Vagina (tissue), 2 donors: Measurements from ENCODE around the gene RPH3AL. TPM values are rescaled to one million over a fixed set of nuclear protein-coding genes. Genes with fewer than 3 reads are reported as not detected.

Experiments used
- DNase-seq, 2 donors: peaks; one replicate each; pipeline ENCODE4 v3.0.0-alpha.2; 2017; ENCODE audit errors: extremely low spot score in 2 of 2
- H3K27ac ChIP-seq: fragments of 200-600 bp; sonication (generic); one replicate; pipeline ENCODE4 v1.5.1; 2019
- H3K27me3 ChIP-seq: fragments of 200-600 bp; sonication (generic); one replicate; pipeline ENCODE4 v1.5.1; 2019
- H3K36me3 ChIP-seq, 2 donors: fragments of 200-600 bp; sonication (generic); one replicate each; pipeline ENCODE4 v1.5.1; 2017 to 2019
- H3K4me1 ChIP-seq: fragments of 200-600 bp; sonication (generic); one replicate; pipeline ENCODE4 v1.5.1; 2019
- H3K4me3 ChIP-seq, 2 donors: fragments of 200-600 bp; sonication (generic); 1 replicate in 1 of 2; 2 replicates in 1 of 2; pipeline ENCODE4 v1.5.1; 2016 to 2019
- H3K9me3 ChIP-seq: fragments of 200-600 bp; sonication (generic); one replicate; pipeline ENCODE4 v1.5.1; 2019
- POLR2A ChIP-seq, 2 donors: fragments of 450-650 bp; IDR thresholded peaks; one replicate each; pipeline ENCODE4 v1.6.1; 2017; ENCODE audit warnings: antibody characterized with exemption in 2 of 2, mild to moderate bottlenecking in 2 of 2, moderate library complexity in 2 of 2
- POLR2AphosphoS5 ChIP-seq, 2 donors: sonication (generic); formaldehyde crosslinking; IDR thresholded peaks; one replicate each; pipeline ENCODE4 v1.9.0; 2017; ENCODE audit warnings: antibody characterized with exemption in 2 of 2, mild to moderate bottlenecking in 2 of 2, low read depth in 1 of 2; ENCODE audit not compliant: insufficient read depth in 1 of 2
- intact Hi-C: fragments of 100-400 bp; cut with DNase I; formaldehyde crosslinking; loops from one replicate; pipeline ENCODE4 v1.15.1; 2023
- total RNA-seq: library from RNA; depleted of rRNA; stranded (reverse); fragments of >200 nt; gene quantifications from one replicate; pipeline ENCODE4 v1.2.3, GENCODE V29; 2016
- TF ChIP-seq, protein P1 (sequence below), 3 experiments: fragments of 450-650 bp in 2 of 3; fragments of 200-600 bp in 1 of 3; sonication (generic) in 1 of 3; IDR thresholded peaks; one replicate each; pipeline ENCODE4 v1.5.1; 2017 to 2019; ENCODE audit warnings: antibody characterized with exemption in 3 of 3, mild to moderate bottlenecking in 2 of 3, moderate library complexity in 2 of 3

Gene RPH3AL
- total RNA-seq, 1 donor from 2014 or later: 43.5 TPM

GRCh38 chr17:307295-307691 lies 45.3 kb downstream of the RPH3AL start:
- H3K9me3 ChIP-seq: no peaks in the 10 kb centered on the region
- H3K27ac ChIP-seq: peak overlapping the region; percentile 39
- peaks cover 11% of the 10 kb centered on the region for H3K4me1 ChIP-seq
- H3K27me3 ChIP-seq: no peaks in the 10 kb centered on the region
- no peak overlapping the region for H3K4me3 ChIP-seq
- intact Hi-C loops: no loop called here
- no peaks in the 10 kb centered on the region for H3K36me3 ChIP-seq
- TF ChIP-seq POLR2A (IDR thresholded peaks at IDR 0.05): no peak
- TF ChIP-seq POLR2AphosphoS5 (IDR thresholded peaks at IDR 0.05; ENCODE audit: insufficient read depth in 1 of 2, low read depth in 1 of 2): no peak
- TF ChIP-seq, protein P1, sequence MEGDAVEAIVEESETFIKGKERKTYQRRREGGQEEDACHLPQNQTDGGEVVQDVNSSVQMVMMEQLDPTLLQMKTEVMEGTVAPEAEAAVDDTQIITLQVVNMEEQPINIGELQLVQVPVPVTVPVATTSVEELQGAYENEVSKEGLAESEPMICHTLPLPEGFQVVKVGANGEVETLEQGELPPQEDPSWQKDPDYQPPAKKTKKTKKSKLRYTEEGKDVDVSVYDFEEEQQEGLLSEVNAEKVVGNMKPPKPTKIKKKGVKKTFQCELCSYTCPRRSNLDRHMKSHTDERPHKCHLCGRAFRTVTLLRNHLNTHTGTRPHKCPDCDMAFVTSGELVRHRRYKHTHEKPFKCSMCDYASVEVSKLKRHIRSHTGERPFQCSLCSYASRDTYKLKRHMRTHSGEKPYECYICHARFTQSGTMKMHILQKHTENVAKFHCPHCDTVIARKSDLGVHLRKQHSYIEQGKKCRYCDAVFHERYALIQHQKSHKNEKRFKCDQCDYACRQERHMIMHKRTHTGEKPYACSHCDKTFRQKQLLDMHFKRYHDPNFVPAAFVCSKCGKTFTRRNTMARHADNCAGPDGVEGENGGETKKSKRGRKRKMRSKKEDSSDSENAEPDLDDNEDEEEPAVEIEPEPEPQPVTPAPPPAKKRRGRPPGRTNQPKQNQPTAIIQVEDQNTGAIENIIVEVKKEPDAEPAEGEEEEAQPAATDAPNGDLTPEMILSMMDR (IDR thresholded peaks at IDR 0.05): no peak
- DNase-seq: no peak

- peaks cover 11% of the 10 kb centered on the region for H3K4me1 ChIP-seq
- intact Hi-C loops: no loop called here
- H3K4me3 ChIP-seq: no peak overlapping the region
- H3K27ac ChIP-seq: no peak overlapping the region
- DNase-seq: no peak
- no peak for TF ChIP-seq POLR2A (IDR thresholded peaks at IDR 0.05)
- TF ChIP-seq, protein P1 (IDR thresholded peaks at IDR 0.05): no peak
- TF ChIP-seq POLR2AphosphoS5 (IDR thresholded peaks at IDR 0.05; ENCODE audit: insufficient read depth in 1 of 2, low read depth in 1 of 2): no peak
- no peaks in the 10 kb centered on the region for H3K36me3 ChIP-seq
- H3K27me3 ChIP-seq: no peaks in the 10 kb centered on the region
- no peaks in the 10 kb centered on the region for H3K9me3 ChIP-seq
Measured at GRCh38 chr17:306536-307294, 45.9 kb downstream of the RPH3AL start.

DNA sequence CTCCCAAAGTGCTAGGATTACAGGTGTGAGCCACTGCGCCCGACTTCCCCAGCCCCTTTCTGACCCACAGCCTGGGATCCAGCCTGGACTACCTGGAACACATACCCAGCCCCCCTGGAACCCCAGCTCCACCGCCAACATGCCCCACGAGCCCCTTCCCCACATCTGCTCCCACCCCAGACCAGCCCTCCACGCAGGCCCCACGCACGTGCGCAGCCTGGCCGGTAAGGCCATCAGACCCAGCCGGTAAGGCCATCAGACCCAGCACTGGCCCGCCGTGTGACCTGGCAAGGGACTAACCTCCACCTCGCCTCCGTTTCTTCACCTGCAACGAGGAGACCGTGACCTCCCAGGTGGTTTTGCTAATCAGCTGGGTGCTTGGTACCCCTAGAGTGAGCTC lies 46.5 kb downstream of the RPH3AL start:
- Histone ChIP-seq H3K27ac (no peak overlapping the region), H3K4me1 (peaks cover 11% of the 10 kb centered on the region), H3K9me3 (no peaks in the 10 kb centered on the region), H3K36me3 (no peaks in the 10 kb centered on the region), H3K4me3 (no peak overlapping the region), H3K27me3 (no peaks in the 10 kb centered on the region)
- TF ChIP-seq POLR2A (IDR thresholded peaks at IDR 0.05) (no peak), POLR2AphosphoS5 (IDR thresholded peaks at IDR 0.05; ENCODE audit: insufficient read depth in 1 of 2, low read depth in 1 of 2) (no peak)
- TF ChIP-seq, protein P1 (IDR thresholded peaks at IDR 0.05): no peak
- intact Hi-C loops: no loop called here
- DNase-seq: no peak

- H3K36me3 ChIP-seq: no peaks in the 10 kb centered on the region
- no peak for DNase-seq
- no peak overlapping the region for H3K27ac ChIP-seq
- TF ChIP-seq POLR2A (IDR thresholded peaks at IDR 0.05) (no peak), POLR2AphosphoS5 (IDR thresholded peaks at IDR 0.05; ENCODE audit: insufficient read depth in 1 of 2, low read depth in 1 of 2) (no peak)
- intact Hi-C loops: no loop called here
- H3K9me3 ChIP-seq: no peaks in the 10 kb centered on the region
- peaks cover 11% of the 10 kb centered on the region for H3K4me1 ChIP-seq
- H3K4me3 ChIP-seq: no peak overlapping the region
- no peaks in the 10 kb centered on the region for H3K27me3 ChIP-seq
Measured at GRCh38 chr17:305090-305976, 47.3 kb downstream of the RPH3AL start.

DNA sequence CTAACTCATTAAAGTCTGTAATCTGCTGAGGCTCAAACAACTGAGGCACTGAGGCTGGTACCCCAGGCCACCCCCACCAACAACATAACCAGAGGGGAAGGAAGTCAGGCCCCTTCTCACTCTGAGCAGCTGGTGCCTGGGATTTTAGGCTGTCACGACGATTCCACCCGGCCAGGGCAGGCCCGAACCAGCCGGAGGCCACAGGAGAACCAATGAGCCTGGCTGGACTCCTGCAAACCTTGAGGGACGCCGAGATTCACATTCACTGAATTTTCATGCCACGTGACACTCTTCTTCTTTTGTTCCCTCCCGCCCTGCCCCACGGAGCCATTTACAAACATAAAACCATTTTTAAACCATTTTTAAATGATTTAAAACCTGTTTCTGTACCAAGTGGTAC lies 48.1 kb downstream of the RPH3AL start:
- H3K27me3 ChIP-seq: no peaks in the 10 kb centered on the region
- no peaks in the 10 kb centered on the region for H3K9me3 ChIP-seq
- H3K36me3 ChIP-seq: no peaks in the 10 kb centered on the region
- no peak overlapping the region for H3K4me3 ChIP-seq
- no peak overlapping the region for H3K27ac ChIP-seq
- intact Hi-C loops: no loop called here
- no peak for TF ChIP-seq POLR2A (IDR thresholded peaks at IDR 0.05)
- TF ChIP-seq POLR2AphosphoS5 (IDR thresholded peaks at IDR 0.05; ENCODE audit: insufficient read depth in 1 of 2, low read depth in 1 of 2): no peak
- TF ChIP-seq, protein P1 (IDR thresholded peaks at IDR 0.05): no peak
- peaks cover 11% of the 10 kb centered on the region for H3K4me1 ChIP-seq
- DNase-seq: no peak
